ENCODE data around the gene TMCO1. TPM values are rescaled to one million over a fixed set of nuclear protein-coding genes. Genes with fewer than 3 reads are reported as not detected.

Gene TMCO1
- total and polyA plus RNA-seq, 2 of the 13 experiments (the other 11 are each of a cell fraction or from before 2014, with no cell fraction given) = 106 to 119 TPM

GRCh38 chr1:165747632-165748447 lies 20.8 kb downstream of the TMCO1 start (continued):
- TF ChIP-seq ZBED4 (CRISPR knock-in tag; IDR thresholded peaks at IDR 0.05; ENCODE audit: borderline replicate concordance) = no peak
- TF ChIP-seq HNF4A (CRISPR knock-in tag; IDR thresholded peaks at IDR 0.05) = peak; percentile 67
- TF ChIP-seq FOXO1 (CRISPR knock-in tag; IDR thresholded peaks at IDR 0.05) = no peak
- TF ChIP-seq CBX1 (IDR thresholded peaks at IDR 0.05; ENCODE audit: low read depth) = no peak
- peak; percentile 31; the same call in 1 of the 2 replicates for TF ChIP-seq GATAD2A (CRISPR knock-in tag; IDR thresholded peaks at IDR 0.05)
- TF ChIP-seq ZNF460 (CRISPR knock-in tag; IDR thresholded peaks at IDR 0.05; ENCODE audit: borderline replicate concordance) = peak; percentile 29; the same call in 1 of the 2 replicates
- TF ChIP-seq SMAD9 (CRISPR knock-in tag; IDR thresholded peaks at IDR 0.05) = no peak
- TF ChIP-seq ATRX (CRISPR knock-in tag; IDR thresholded peaks at IDR 0.05; ENCODE audit: borderline replicate concordance) = no peak
- TF ChIP-seq ZMYM2 (CRISPR knock-in tag; IDR thresholded peaks at IDR 0.05) = no peak
- no peak for TF ChIP-seq ELF1 (CRISPR knock-in tag; IDR thresholded peaks at IDR 0.05)
- 0 out of 2 replicates have a peak, but pooled peaks have one; percentile 15 for TF ChIP-seq ZMYM4 (CRISPR knock-in tag; IDR thresholded peaks at IDR 0.05)
- no peak for TF ChIP-seq ZNF878 (CRISPR knock-in tag; IDR thresholded peaks at IDR 0.05)
- TF ChIP-seq HNF4G (IDR thresholded peaks at IDR 0.05; ENCODE audit: borderline replicate concordance, low read depth, low read length) = peak; percentile 52; the same call in 1 of the 2 replicates
- no peak for TF ChIP-seq HNF4G (CRISPR knock-in tag; IDR thresholded peaks at IDR 0.05; ENCODE audit: borderline replicate concordance, low read depth)
- no peak for TF ChIP-seq ZNF205 (CRISPR knock-in tag; IDR thresholded peaks at IDR 0.05)
- peak; percentile 25 for TF ChIP-seq TEAD3 (CRISPR knock-in tag; optimal IDR thresholded peaks at IDR 0.05; ENCODE audit: borderline replicate concordance)

Measured in HepG2 (cell line).